ENCODE data around the gene CTDP1. TPM values are rescaled to one million over a fixed set of nuclear protein-coding genes. Genes with fewer than 3 reads are reported as not detected.

The CTDP1 gene
- polyA plus RNA-seq, 3 donors, result 10.3 to 11.3 (median 10.5) TPM

- no peak for DNase-seq (ENCODE audit: low read depth in 3 of 3, low spot score in 2 of 3)
These were observed 35.5 kb upstream of the CTDP1 start for GRCh38 chr18:79644006-79644665.

GRCh38 chr18:79644666-79645057, 34.9 kb upstream of the CTDP1 start:
- no peak for DNase-seq (ENCODE audit: low read depth in 3 of 3, low spot score in 2 of 3)

DNA sequence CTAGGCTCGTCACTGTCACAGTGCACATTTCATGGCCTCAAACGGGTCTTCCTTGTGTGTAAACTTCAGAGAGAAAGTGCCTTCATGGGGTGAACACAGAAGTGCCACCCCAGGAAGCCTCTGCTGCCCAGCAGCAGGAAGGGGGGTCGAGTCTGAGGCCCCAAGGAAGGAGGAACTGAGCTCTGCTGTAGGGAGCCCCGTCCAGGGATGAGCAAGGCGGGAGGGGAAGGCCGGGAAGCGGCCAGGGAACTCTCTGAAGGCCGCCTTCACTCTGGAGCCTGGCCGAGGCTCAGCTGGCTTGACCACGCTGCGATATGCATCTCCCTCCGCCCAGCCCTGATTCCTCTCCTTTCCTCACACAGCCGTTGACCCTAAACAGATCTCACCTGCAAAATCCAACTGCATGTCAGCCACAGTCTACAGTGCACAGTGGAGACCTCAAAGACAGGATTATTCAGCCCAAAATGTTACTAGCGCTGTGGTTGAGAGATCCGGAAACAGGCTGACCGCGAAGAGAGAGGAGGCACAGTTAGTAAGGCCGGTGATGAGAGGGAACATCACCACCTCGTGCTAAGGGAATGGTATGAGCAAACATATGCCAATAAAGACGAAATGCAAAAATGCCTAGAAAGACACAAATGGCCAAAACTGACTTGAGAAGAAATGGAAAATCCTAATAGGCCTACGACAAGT, 34.2 kb upstream of the CTDP1 start:
- DNase-seq (ENCODE audit: low read depth in 3 of 3, low spot score in 2 of 3), result no peak

DNA sequence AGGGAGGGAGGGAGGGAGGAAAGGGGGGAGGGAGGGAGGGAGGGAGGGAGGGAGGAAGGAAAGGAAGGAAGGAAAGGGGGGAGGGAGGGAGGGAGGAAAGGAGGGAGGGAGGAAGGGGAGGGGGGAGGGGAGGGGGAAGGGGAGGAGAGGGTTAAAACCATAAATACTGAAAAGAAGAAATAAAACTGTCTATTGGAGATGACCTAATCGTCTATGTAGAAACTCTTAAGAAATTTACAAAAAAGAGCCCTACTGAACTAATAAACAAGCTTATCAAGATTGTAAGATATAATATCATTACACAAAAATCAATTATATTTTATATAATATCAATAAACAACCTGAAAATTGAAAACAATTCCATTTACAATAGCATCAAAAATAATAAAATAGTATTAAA, 32.3 kb upstream of the CTDP1 start:
- DNase-seq (ENCODE audit: low read depth in 3 of 3, low spot score in 2 of 3), result no peak

DNA sequence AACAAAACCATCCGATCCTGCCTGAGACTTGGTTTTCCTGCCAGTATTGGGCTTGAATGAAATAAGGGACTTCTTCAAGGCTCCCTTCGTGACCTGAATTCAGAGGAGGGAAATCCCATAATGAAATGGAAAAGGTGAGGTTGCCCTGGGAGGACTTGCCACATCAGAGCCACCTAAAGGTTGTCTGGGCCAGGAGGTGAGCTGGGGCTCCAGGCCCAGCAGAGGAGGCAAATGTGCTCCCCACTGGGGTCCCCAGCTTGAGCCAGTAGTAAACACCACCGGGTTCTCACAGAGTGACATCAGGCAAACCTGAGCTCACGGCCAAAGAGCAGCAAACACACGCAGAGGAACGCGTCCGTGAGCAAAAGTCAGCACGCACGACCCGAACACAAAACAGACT, 28.6 kb upstream of the CTDP1 start:
- no peak for DNase-seq (ENCODE audit: low read depth in 3 of 3, low spot score in 2 of 3)

DNA sequence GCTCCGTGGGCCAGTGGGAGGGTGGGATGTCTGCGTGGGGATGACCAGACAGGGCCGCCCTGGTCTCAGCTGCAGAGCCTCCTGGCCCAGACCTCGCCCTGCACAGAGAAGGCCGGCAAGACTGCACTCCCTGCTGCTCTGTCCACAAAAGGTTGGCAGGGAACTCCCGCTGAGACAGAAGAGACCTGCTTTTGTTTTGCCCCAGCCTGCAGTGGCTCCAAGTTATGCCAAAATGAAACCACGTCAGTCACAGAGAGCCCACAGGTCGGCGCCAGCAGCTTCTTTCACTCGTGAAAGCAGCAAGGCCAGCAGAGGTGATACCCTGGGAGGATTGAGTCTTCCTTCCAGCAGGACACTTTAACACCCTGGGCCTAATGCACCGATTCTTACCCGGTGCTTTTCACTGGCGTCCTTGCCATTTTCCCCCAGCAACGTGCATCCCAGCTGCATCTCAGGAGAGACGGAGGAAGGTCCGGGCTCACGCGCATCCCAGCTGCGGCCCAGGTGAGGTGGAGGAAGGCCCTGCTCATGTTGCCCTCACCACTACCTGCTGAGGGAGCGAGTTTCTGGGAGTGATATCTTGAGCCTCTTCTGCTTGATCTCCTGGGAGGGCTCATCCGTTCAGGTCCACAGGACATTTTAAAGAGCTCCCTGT, 22.1 kb upstream of the CTDP1 start:
- no peak for DNase-seq (ENCODE audit: low read depth in 3 of 3, low spot score in 2 of 3)

DNA sequence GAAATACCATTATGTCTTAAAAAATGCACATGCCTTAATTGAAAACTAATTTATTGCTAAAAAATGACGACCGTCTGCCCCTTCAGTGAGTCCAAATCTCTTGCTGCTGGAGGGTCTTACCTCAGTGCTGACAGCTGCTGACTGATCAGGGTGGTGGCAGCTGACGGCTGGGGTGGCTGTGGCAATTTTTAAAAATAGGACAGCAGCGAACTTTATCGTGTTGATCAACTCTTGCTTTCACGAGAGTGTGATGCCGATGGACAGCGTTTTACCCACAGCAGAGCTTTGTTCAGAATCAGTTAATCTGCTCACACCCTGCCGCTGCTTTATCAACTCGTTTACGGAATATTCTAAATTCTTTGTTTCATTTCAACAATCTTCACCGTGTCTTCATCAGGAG, 21.2 kb upstream of the CTDP1 start:
- no peak for DNase-seq (ENCODE audit: low read depth in 3 of 3, low spot score in 2 of 3)

DNA sequence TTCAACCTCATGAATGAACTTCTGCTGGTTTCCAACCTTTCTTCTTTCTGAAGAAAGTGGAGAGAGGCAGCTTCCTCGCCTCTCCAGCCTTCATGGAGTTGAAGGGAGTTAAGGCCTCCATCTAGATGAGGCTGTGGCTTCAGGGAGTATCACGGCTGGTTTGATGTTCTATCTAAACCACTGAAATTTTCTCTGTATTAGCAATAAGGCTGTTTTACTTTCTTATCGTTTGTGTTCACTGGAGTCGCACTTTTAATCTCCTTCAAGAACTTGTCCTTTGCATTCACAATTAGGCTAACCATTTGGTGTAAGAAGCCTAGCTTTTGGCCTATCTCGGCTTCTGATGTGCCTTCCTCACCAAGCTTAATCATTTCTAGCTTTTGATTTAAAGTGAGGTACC, 19.9 kb upstream of the CTDP1 start:
- no peak for DNase-seq (ENCODE audit: low read depth in 3 of 3, low spot score in 2 of 3)

DNA sequence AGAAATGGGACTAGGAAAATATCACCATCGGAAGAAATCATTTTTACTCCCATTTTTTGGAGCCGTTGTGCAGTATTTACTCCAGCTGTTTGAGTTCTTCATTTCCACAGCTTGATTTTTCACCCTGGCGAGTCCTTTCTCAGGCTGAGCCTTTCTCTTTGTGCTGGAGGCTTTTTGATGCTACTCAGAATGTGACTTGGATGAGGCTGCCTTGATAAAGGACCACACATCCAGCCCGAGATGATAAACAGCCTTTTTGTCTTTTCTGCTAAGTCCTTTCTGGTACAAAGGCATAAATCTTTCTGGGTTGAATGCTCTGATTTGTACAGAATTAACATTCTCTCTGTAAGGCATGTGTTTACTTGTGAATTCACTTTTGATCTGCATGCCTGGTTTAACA, 17.6 kb upstream of the CTDP1 start:
- DNase-seq (ENCODE audit: low read depth in 3 of 3, low spot score in 2 of 3), result no peak

DNA sequence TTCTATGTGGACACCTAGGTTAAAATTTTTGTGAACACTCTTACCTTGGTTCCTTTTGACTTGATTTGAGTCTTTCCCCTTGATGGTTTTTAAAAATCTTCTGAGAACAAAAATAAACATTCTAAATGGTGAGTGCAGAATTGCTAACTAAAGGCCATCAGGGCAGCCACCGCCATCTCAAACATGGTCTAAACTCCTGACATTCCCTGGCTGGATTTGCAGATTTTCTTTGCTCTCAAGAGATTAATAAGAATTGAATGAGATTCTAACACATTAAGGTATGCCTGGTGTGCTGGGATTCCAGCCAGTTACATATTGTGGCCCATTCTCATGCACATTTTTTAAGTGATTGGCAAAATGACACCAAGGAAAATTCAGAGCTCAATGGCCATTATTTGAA, 17.2 kb upstream of the CTDP1 start:
- no peak for DNase-seq (ENCODE audit: low read depth in 3 of 3, low spot score in 2 of 3)

DNA sequence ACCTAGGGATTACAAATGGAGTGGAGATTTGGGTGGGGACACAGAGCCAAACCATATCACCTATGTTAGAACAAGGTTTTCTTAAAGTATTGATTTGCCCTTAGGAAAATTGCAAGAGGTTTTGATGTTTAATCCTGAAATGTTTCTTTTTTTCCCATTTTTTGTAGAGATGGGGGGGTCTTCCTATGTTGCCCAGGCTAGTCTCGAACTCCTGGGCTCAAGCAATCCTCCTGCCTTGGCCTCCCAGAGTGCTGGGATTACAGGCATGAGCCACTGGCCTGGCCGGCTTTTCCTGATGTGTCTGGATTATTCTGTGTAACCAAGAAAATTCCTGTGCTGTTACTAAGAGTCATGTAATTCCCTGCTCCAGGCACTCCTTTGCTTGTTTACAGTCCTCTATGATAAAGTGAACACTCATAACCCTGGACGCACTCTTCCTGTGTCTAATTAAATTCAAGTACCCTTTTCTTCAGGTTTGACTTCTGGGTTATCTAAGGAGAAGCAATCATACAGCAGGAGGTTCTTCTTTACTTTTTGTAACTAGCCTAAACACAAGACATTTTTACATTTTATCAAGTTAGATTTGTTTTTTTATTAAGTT, 15.0 kb upstream of the CTDP1 start:
- no peak for DNase-seq (ENCODE audit: low read depth in 3 of 3, low spot score in 2 of 3)

- no peak for DNase-seq (ENCODE audit: low read depth in 3 of 3, low spot score in 2 of 3)
These were observed 11.4 kb upstream of the CTDP1 start for GRCh38 chr18:79668203-79668602.

DNA sequence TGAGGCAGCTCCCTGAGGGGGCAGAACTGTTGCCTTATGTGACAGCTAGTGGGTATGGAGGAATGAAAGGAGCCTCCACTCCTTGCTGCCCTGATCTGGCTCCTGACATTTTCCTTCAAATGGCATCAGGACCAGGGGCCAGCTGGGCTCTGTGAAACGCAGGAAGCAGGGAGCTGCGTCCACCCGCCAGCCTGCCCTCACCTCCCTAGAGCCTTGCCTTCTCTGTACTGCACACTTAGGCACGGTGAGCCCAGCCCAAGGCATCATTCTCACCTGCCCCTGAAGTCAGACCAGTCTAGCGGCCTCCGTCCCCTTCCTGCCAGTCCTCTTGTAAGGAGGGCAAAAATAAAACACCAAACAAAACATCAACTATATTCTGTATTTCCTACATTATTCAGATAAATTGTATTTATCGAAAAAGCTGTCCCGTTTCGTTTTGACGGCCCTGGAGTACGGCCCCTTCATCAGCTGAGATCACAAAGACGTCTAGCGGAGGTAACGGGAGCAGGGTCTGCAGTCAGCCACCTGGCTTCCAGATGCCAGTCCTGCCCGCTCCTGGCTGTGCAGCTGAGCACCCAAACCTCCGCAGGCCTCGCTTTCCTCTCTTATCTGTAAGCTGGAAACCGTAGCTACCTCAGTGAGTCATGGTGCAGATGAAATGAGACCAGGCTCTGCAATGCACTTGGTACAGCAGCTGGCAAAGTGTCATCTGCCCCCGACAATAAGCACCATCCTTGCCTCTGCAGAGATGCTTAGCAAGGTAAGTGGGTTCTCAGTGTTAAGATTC, 6.9 kb upstream of the CTDP1 start:
- DNase-seq (ENCODE audit: low read depth in 3 of 3, low spot score in 2 of 3), result no peak

GRCh38 chr18:79677221-79677620, 2.4 kb upstream of the CTDP1 start:
- DNase-seq (ENCODE audit: low read depth in 3 of 3, low spot score in 2 of 3), result no peak

DNA sequence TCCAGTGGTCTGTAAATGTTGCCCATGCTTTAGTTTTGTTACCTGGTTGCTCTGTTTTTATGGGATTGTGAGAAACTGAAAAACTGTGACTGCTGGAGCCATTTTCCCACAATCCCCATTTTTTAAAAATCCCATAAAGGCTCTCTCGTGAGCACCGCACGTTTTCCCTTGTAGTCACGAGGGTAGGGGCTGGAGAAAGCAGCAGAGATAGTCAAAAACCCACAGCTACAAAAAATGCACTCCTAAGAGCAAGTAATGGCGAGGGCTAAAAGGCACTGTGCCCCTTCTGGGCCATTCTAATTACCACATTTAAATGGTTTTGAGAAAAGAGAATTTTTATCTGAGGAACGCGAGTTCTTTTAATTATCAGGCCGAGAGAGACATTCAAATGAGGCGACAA, 1.8 kb upstream of the CTDP1 start:
- DNase-seq (ENCODE audit: low read depth in 3 of 3, low spot score in 2 of 3), result no peak

DNA sequence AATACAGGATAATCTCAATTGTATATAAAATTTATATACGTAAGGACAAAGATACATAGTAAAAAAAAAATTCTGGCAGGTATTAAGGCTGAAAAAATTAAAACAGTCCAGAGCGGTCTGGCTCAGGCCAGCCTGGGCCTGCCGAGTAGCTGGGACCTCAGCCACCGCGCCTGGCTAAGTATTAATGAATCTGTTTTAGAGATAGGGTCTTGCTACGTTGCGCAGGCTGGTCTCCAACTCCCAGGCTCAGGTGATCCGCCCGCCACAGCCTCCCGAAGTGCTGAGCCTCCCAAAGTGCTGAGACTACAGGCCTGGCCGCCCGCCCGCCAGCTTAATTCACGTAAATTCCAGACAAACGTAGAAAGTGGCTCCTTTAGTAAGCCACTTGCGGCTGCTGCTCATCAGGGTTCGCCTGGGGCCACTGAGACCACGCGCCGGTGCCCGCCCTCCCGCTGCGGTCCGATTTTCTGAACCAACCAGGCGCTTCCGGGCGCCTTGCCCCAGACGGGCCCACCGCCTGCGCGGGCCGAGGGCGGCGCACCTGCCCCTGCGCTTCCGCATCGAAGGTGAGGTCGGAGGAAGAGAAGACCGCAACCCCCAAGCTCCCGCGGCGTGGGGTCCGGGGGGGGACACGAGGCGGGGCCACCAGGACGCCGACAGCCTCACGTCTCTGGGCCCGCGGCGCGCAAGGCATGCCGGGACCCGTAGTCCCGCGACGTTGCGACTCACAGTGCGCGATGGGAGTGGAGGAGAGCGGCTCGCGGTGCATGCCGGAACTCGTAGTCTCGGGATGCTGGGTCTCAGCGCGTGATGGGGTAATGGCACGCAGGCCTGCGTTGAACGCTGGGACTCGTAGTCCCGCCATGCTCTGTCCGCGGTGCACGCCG, 695 bp upstream of the CTDP1 start:
- DNase-seq (ENCODE audit: low read depth in 3 of 3, low spot score in 2 of 3), result peak; percentile 93 to 96 (median 96)

DNA sequence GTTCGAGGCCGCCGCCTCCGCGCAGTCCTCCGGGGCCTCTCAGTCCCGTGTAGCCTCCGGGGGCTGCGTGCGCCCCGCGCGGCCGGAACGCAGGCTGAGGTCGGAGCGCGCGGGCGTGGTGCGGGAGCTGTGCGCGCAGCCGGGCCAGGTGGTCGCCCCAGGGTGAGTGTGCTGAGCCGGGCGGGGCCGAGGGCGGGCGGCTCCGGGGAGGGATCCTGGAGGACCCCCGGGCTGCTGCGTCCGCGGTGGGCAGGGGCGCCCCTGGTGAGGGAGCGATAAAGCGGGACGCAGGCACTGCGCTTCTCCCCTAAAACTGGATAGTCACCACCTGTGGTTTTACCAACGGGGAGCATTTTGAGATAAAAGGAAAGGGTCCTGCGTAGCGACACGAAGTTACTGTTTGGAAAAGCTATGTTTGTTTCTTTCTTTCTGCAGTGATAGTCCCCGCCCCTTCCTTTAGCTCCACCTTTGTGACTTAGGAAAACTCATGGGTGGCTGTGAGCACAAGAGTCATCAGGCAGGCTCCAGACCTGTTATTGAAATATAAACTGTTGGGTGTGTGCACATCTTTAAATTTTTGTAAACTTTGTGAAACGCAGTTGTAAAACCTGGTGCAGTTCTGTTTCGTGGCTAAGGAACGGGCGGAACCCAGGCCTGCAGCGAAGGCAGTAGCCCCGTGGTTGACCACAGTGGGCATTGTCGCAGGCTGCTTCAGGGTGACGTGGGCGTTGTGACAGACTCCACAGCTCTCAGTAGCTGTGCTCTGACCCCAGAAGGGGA, 687 bp downstream of the CTDP1 start:
- DNase-seq (ENCODE audit: low read depth in 3 of 3, low spot score in 2 of 3), result no peak

DNA sequence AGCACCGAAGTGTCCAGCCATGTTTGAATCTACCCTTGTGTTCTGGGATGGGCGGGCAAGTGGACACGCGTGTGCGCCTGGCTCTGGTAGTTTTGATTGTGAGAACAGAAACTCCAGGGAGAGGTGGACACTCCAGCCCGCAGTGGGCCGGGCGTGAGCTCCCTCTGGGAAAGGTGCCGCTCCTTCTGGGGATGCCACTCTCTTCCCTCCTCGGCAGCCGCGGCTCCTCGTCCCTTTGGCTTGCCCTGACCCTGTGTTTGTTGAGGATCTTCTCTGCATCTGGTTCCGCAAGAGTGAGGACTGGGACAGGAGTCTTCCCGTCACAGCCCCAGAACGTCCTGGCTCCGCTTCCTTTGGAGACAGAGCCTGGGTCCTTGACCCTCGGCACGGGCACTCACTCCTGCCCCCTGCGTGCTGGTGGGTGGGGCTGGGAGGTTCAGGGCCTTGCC, 1.3 kb downstream of the CTDP1 start:
- no peak for DNase-seq (ENCODE audit: low read depth in 3 of 3, low spot score in 2 of 3)
